Spleen (tissue), 11 donors: Measurements from ENCODE around the gene BCL11B. TPM values are rescaled to one million over a fixed set of nuclear protein-coding genes. Genes with fewer than 3 reads are reported as not detected.
A peak's percentile ranks its signal among the peaks of the same experiment; 100 is the strongest.

Experiments used
- DNase-seq: peaks from one replicate; pipeline ENCODE4 v3.0.0-alpha.2; 2020
- H3K27ac ChIP-seq, 8 donors: fragments of 200-600 bp; sonication (generic) in 7 of 8; 1 replicate in 4 of 8; 2 replicates in 4 of 8; pipeline versions ENCODE4 v1.5.0 to v1.8.0; 2016 to 2021; ENCODE audit warnings: inconsistent platforms in 4 of 8, mild to moderate bottlenecking in 4 of 8, moderate library complexity in 1 of 8
- H3K27me3 ChIP-seq, 7 donors: fragments of 200-600 bp; sonication (generic) in 6 of 7; replicated peaks in 1 of 7; 1 replicate in 4 of 7; 2 replicates in 3 of 7; pipeline versions ENCODE4 v1.5.0 to v1.8.0; 2016 to 2021; ENCODE audit warnings: inconsistent platforms in 3 of 7, mild to moderate bottlenecking in 1 of 7
- H3K36me3 ChIP-seq, 6 donors: fragments of 200-600 bp; sonication (generic) in 5 of 6; 1 replicate in 4 of 6; 2 replicates in 2 of 6; pipeline versions ENCODE4 v1.5.0 to v1.8.0; 2016 to 2021; ENCODE audit warnings: inconsistent platforms in 2 of 6
- H3K4me1 ChIP-seq, 6 donors: fragments of 200-600 bp; sonication (generic) in 5 of 6; 1 replicate in 3 of 6; 2 replicates in 3 of 6; pipeline versions ENCODE4 v1.5.0 to v1.8.0; 2016 to 2021; ENCODE audit warnings: inconsistent platforms in 3 of 6
- H3K4me3 ChIP-seq, 8 donors: fragments of 200-600 bp; sonication (generic) in 7 of 8; 1 replicate in 4 of 8; 2 replicates in 4 of 8; pipeline versions ENCODE4 v1.5.0 to v1.8.0; 2016 to 2021; ENCODE audit warnings: inconsistent platforms in 4 of 8, mild to moderate bottlenecking in 4 of 8, moderate library complexity in 2 of 8
- H3K9me3 ChIP-seq, 8 donors: fragments of 200-600 bp; sonication (generic) in 7 of 8; 1 replicate in 4 of 8; 2 replicates in 4 of 8; pipeline versions ENCODE4 v1.5.0 to v1.8.0; 2016 to 2021; ENCODE audit warnings: inconsistent platforms in 4 of 8
- CTCF ChIP-seq, 11 experiments: fragments of 200-600 bp in 7 of 11; fragments of 450-650 bp in 4 of 11; sonication (generic) in 4 of 11; IDR thresholded peaks in 8 of 11; conservative IDR thresholded peaks in 3 of 11; 1 replicate in 7 of 11; 2 replicates in 4 of 11; pipeline versions ENCODE4 v1.4.0 to v1.8.0; 2016 to 2021; ENCODE audit warnings: antibody characterized with exemption in 11 of 11, inconsistent platforms in 4 of 11, mild to moderate bottlenecking in 1 of 11
- POLR2A ChIP-seq, 3 donors: fragments of 450-650 bp; IDR thresholded peaks; one replicate each; pipeline ENCODE4 v1.5.1; 2017; ENCODE audit warnings: antibody characterized with exemption in 3 of 3, mild to moderate bottlenecking in 1 of 3
- POLR2AphosphoS5 ChIP-seq, 3 donors: sonication (generic); formaldehyde crosslinking; IDR thresholded peaks; one replicate each; pipeline ENCODE4 v1.5.1; 2017; ENCODE audit warnings: antibody characterized with exemption in 3 of 3
- WGBS, 5 donors: extraction: QIAGEN DNeasy Blood & Tissue Kit in 3 of 5; methylation state at CpG; one replicate each; pipeline versions ENCODE4 v1.1.5 to v1.1.7; 2013 to 2018; 5-methylcytosine and 5-hydroxymethylcytosine counted together
- intact Hi-C: fragments of 100-400 bp; cut with DNase I; formaldehyde crosslinking; loops from one replicate; pipeline ENCODE4 v1.15.0; 2023; ENCODE audit warnings: low total_unique reads
- polyA plus RNA-seq, 3 donors: library from polyadenylated mRNA; stranded (reverse); fragments of 200-250 nt; gene quantifications; one replicate each; pipeline ENCODE4 v1.2.1, GENCODE V29; 2013
- total RNA-seq, 7 donors: library from RNA; depleted of rRNA in 3 of 7; stranded (reverse); fragments of >200 nt in 3 of 7; fragmentation: NEBNext Ultra II Directional in 4 of 7; extraction: Animal tissue kit (Norgen Biotek cat#: 25700) in 4 of 7; gene quantifications; one replicate each; pipeline versions ENCODE4 v1.1.0 to v1.2.1, GENCODE V29; 2016 to 2021
- donor health status: healthy with polysubstance abuse.
- donor health status: DM: no; HTN: no; CAD: no; lungs with moderate emphysema.
- donor health status: DM: no; HTN: no; CAD: no.
- donor health status: Bipolar disorder and iron deficiency.
- donor health status: healthy.
- donor health status: DM: no; HTN: no; CAD: no.
- donor health status: DM: yes; HTN: yes; CAD: no.

BCL11B gene
- total and polyA plus RNA-seq, 10 donors = 0.74 to 21.1 (median 11.4) TPM

GRCh38 chr14:99262977-99263448 lies 9.0 kb downstream of the BCL11B start:
- 12 to 21% (median 16%) methylated on average over 11 of the region's 11 CpGs for WGBS, 5 donors
- intact Hi-C loops = no loop called here
- TF ChIP-seq CTCF (IDR thresholded peaks at IDR 0.05 in 8 of 11, conservative IDR thresholded peaks at IDR 0.05 in 3 of 11) (no peak), POLR2A (IDR thresholded peaks at IDR 0.05) (no peak), POLR2AphosphoS5 (IDR thresholded peaks at IDR 0.05) (no peak)
- DNase-seq = peak; percentile 72
- H3K36me3 ChIP-seq = no peaks in the 10 kb centered on the region
- no peaks in the 10 kb centered on the region for H3K9me3 ChIP-seq
- H3K4me1 ChIP-seq = peaks cover 0 to 66% (median 10%) of the 10 kb centered on the region in 6 donors
- H3K27ac ChIP-seq = peak overlapping the region; percentile 44 to 93 (median 78)
- peak overlapping the region in 2 of 8 donors; percentile 0 to 49 for H3K4me3 ChIP-seq
- peaks cover 0 to 99% (median 40%) of the 10 kb centered on the region in 7 donors for H3K27me3 ChIP-seq

- TF ChIP-seq POLR2AphosphoS5 (IDR thresholded peaks at IDR 0.05) = peak; percentile 16 to 93 (median 55)
- no peak for TF ChIP-seq CTCF (IDR thresholded peaks at IDR 0.05 in 8 of 11, conservative IDR thresholded peaks at IDR 0.05 in 3 of 11)
- TF ChIP-seq POLR2A (IDR thresholded peaks at IDR 0.05) = peak in 1 of 3 donors; percentile 33
- peaks cover 0 to 68% (median 10%) of the 10 kb centered on the region in 6 donors for H3K4me1 ChIP-seq
- 16 to 26% (median 21%) methylated on average over 24 to 25 of the region's 25 CpGs for WGBS, 5 donors
- peak overlapping the region in 2 of 8 donors; percentile 0 to 49 for H3K4me3 ChIP-seq
- peak; percentile 81 for DNase-seq
- no peaks in the 10 kb centered on the region for H3K9me3 ChIP-seq
- peaks cover 0 to 99% (median 33%) of the 10 kb centered on the region in 7 donors for H3K27me3 ChIP-seq
- no peaks in the 10 kb centered on the region for H3K36me3 ChIP-seq
- H3K27ac ChIP-seq = peak overlapping the region; percentile 64 to 93 (median 80)
- intact Hi-C loops = no loop called here
These were observed 9.8 kb downstream of the BCL11B start for GRCh38 chr14:99261912-99262787.

GRCh38 chr14:99260587-99261551 lies 11.1 kb downstream of the BCL11B start:
- H3K4me3 ChIP-seq = peak overlapping the region in 3 of 8 donors; percentile 1 to 49 (median 7)
- H3K4me1 ChIP-seq = peaks cover 0 to 68% (median 5%) of the 10 kb centered on the region in 6 donors
- 47 to 60% (median 56%) methylated on average over 19 to 20 of the region's 20 CpGs for WGBS, 5 donors
- H3K27ac ChIP-seq = peak overlapping the region; percentile 64 to 93 (median 80)
- peaks cover 0 to 97% (median 21%) of the 10 kb centered on the region in 7 donors for H3K27me3 ChIP-seq
- TF ChIP-seq POLR2AphosphoS5 (IDR thresholded peaks at IDR 0.05) = peak; percentile 20 to 63 (median 48)
- no peak for TF ChIP-seq POLR2A (IDR thresholded peaks at IDR 0.05)
- no peak for TF ChIP-seq CTCF (IDR thresholded peaks at IDR 0.05 in 8 of 11, conservative IDR thresholded peaks at IDR 0.05 in 3 of 11)
- H3K9me3 ChIP-seq = no peaks in the 10 kb centered on the region
- intact Hi-C loops = no loop called here
- peak; percentile 77 for DNase-seq
- H3K36me3 ChIP-seq = no peaks in the 10 kb centered on the region
